ENCODE measurements around the gene GPR42.
"Not testable (repeated sequence)": the region's sequence is repeated elsewhere in the genome, so short reads cannot be mapped to it uniquely, and the experiment has no call there.

The GPR42 gene

DNA sequence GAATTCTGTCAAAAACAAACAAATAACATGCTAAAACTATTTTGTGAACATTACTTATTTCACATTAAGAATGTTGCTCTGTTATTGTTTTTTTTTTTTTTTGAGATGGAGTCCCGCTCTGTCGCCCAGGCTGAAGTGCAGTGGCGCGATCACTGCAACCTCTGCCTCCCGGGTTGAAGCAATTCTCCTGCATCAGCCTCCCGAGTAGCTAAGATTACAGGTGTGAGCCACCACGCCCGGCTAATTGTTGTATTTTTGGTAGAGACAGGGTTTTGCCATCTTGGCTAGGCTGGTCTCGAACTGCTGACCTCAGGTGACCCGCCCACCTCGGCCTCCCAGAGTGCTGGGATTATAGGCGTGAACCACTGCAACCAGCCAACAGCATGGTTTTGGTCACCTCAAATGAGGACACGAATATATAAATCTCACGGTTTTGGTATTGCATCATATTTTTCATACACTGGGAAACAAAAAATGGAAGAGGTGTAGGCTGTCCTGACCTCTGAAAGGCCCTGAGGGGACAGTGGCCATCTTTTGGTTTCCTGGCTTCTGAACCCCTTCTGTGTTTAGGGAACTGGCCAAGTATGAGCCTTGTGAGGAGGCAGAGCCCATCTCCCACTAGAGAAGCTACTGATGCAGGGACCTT lies 25.5 kb downstream of the GPR42 start:
- DNase-seq (ENCODE audit: low read depth): no peak

DNA sequence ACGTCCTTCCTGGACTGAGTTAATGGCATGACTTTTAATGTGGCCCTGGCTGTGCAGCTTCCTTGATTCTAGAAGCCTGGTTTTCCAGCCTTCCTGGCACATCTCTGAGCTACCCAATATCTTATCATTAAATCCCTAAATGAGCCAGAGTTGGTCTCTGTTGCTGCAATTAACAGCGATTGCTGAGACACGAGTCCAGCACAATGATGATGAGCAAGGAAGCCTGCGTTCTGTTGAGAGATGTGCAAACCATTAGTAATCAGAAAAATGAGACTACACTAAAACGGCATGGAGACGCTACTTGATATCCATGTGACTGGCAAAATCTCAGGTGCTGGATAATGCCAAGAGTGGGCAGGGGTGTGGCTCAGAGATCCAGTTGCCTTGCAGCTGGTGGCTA lies 26.2 kb downstream of the GPR42 start:
- DNase-seq (ENCODE audit: low read depth): no peak

DNA sequence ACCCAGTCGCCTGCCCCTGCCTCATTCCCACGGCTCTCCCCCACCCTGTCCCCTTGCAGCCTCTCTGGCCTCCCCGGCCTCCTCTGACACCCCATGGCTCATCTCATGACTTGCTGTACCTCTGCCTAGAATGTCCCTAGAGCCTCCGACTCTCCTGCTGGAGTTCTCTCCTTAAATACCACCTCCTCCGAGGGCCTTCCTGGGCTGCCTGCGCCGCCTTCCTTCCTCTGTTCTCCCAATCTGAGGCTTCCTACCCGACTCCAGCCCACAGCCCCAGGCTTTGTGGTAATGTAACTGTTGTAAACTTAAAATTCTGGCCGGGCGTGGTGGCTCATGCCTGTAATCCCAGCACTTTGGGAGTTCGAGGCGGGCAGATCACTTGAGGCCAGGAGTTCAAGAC lies 27.7 kb downstream of the GPR42 start:
- no peak for DNase-seq (ENCODE audit: low read depth)

DNA sequence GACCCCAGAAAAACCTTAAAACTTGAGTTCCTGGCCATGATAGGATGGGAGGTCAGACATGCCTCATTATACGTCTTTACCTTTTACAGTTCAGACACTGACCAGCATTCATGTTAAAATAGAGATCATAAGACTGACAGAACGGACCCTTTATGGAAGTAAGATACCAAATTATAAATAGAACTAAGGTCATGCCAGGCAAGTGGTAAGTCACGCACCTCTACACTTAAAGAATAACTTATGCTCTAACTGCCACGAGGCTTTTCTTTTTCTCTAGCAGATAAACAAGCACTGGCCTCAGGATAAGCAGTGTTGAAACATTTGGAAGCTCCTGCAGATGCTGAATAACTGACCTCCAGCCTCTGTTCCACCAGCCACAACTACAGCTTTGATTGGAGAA lies 28.4 kb downstream of the GPR42 start:
- no peak for DNase-seq (ENCODE audit: low read depth)

DNA sequence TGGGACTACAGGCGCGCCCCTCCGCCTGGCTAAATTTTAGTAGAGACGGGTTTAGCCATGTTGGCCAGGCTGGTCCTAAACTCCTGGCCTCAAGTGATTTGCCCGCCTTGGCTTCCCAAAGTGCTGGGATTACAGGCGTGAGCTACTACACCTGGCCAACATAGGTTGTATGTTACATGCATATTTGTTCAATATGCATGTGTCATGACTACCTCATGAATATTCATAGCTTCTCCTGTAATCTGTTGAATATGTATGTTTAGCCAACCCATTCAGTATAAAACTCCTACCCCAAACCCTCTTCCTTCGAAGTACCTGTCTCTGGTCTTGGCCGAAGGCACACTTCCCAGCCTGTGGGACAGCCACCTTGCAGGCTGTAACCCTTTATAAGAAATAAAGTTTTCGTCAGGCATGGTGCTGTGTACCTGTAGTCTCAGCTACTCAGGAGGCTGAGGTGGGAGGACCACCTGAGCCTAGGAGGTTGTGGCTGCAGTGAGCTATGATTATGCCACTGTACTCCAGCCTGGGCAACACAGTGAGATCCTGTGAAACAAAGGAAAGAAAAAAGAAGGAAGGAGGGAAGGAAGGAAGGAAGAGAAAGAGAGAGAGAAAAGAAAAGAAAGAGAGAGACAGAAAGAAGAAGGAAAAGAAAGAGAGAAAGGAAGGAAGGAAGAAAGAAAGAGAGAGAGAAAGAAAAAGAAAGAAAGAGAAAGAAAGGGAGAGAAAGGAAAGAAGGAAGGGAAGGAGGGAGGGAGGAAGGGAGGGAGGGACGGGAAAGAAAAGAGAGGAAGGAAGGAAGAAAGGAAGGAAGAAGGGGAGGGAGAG lies 29.3 kb downstream of the GPR42 start:
- no peak for DNase-seq (ENCODE audit: low read depth)

DNA sequence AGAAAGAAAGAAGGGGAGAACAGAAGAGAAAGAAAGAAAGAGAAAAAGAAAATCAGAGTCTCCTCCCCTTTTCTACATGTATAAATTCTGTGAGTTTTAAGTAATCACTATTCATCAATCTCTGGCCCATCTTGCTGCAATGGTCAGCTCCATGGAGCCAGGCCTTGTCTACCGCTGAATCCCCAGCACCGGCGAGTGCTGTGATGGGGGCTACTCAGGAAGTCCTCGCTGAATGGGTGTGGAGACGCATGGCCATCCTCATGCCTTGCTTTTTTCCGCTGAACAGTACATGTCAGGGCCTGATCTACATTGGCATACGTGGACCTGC lies 29.9 kb downstream of the GPR42 start:
- DNase-seq (ENCODE audit: low read depth): no peak

DNA sequence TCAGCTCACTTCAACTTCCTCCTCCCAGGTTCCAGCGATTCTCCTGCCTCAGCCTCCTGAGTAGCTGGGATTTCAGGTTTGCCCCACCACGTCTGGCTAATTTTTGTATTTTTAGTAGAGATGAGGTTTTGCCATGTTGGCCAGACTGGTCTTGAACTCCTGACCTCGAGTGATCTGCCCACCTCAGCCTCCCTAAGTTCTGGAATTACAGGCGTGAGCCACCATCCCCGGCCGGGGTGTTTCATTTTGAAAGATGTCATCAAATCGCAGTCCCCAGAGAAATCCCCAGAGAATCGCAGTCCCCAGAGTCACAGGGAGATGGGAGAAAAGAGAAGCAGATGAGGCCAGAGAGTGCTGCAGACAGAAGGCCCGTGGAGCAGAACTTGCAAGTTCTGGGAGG lies 30.5 kb downstream of the GPR42 start:
- DNase-seq (ENCODE audit: low read depth): not testable (repeated sequence)

DNA sequence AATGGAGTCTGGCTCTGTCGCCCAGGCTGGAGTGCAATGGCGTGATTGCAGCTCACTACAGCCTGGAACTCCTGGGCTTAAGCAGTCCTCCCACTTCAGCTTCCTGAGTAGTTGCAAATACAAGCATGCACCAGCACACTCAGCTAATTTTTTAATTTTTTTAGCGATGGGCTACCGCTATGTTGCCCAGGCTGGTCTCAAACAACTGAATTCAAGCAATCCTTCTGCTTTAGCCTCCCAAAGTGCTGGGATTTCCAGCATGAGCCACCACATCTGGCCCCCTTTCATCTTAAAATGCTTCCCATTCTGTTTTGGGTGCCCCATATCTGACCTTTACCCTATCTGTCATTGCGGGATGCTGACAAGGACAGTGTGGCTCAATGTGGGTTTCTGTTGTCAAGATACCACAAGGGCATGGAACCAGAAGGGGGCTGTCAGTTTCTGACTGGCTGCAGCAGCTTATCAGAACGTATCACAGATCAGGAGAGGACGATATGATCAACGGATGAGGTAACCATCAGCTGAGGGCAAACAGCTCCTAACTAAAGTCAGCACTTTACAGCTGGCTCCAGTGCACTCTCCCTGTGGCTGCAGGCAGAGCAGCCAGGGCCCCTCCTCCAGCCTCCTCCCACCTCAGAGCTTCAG lies 32.4 kb downstream of the GPR42 start:
- DNase-seq (ENCODE audit: low read depth): no peak

DNA sequence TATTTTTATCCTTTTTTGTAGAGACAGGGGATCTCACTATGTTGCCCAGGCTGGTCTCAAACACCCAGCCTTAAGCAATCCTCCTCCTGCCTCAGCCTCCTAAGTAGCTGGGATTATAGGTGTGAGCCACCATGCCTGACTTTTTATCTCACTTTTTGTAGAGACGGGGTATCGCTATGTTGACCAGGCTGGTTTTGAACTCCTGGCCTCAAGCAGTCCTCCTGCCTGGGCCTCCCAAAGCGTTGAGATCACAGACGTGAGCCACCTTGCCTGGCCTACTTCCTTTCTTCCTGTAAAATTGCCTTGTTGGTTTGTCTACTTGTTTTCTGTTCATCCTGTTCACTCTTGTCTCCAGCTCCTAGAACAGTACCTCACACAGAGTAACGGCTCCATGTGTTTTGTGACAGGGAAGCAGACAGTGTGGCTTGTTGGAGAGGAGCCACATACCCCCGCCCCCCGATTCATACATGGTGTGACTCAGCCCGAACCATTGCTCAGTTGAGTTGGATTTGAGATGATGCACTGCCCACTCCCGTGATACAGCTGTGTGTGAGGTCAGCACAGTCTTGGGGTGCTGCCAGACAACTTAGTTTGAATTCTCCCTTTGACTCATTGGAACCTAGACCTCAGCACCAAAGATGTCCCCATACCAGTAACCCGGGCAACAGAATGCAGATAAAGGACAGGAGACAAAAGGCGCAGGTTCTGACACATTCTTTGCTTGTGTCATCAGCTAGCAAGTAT lies 34.2 kb downstream of the GPR42 start:
- DNase-seq (ENCODE audit: low read depth): no peak

DNA sequence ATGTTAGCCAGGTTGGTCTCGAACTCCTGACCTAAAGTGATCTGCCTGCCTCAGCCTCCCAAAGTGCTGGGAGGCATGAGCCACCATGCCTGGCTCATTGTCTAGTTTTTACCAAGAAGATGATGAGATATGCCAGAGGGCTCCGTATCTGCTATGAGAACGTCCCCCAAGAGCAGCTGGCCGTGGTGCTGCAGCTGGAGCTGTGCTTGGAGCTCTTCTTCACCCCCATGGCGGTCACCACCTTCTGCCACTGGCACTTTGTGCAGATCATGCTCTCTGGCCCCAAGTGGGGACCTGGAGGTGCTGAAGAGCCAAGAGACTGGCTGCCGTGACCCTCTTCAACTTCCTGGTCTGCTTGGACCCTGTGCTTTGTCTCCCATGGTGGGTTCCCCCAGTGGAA lies 36.8 kb downstream of the GPR42 start:
- DNase-seq (ENCODE audit: low read depth): no peak

DNA sequence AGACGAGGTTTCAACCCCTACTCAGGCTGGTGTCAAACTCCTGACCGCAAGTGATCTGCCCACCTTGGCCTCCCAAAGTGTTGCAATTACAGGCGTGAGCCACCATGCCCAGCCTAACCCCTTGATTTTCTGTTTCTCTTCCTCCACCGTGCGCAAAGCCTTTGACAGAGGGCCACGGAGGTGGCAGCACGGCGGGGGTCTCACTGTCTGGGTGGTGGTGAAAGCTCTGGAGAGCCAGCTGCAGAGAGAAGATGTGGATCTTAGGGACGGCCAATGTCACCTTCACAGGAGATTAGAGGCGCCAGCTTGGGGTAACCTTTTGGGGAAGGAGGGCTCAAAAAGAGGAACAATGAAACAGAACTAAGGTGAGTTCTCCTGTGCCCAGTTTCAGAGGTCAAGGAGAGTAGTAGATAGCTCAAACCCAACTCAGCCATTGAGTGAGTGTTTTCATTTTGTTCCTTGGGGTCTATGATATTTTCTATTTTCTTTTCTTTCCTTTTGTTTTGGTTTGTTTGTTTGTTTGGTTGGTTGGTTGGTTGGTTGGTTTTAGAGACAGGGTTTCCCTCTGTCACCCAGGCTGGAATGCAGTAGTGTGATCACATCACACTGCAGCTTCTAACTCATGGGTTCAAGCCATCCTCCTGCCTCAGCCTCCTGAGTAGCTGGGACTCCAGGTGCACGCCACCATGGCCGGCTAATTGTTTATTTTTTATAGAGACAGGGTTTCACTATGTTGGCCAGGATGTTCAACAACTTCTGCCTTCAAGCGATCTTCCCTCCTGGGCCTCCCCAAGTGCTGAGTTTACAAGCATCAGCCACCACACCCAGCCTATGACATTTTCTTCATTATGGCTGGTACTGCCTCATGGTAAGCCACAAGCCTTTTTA lies 37.7 kb downstream of the GPR42 start:
- no peak for DNase-seq (ENCODE audit: low read depth)

DNA sequence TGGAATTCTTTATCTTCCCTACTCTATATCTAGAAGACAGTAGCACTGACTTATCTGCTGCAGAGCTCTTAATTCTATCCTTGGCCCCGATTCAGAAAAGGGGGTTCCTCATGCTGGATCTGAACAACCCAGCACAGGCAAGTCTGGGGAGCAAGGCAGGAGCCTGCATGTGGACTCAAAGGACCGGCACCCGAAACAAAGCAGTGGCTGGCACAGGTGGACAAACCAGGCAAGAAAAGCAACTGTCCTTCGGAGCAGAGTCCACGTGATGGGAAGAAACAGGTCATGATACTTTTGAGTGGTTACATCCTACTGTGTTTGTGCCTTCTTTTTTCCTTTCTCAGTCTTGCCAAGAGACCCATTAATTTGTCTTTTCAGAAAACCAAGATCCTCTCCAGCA lies 38.3 kb downstream of the GPR42 start:
- no peak for DNase-seq (ENCODE audit: low read depth)

DNA sequence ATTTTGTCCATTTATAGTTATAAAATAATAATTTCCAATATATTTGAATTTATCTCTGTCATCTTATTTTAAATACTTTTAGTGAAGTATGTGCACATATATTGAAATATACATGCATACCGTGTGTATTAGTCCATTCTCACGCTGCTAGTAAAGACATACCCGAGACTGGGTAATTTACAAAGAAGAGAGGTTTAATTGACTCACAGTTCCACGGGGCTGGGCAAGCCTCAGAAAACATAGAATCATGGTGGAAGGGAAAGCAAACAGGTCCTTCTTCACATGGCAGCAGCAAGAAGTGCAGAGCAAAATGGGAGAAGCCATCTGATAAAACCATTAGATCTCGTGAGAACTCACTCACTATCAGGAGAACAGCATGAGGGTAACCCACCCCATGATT lies 39.6 kb downstream of the GPR42 start:
- no peak for DNase-seq (ENCODE audit: low read depth)

DNA sequence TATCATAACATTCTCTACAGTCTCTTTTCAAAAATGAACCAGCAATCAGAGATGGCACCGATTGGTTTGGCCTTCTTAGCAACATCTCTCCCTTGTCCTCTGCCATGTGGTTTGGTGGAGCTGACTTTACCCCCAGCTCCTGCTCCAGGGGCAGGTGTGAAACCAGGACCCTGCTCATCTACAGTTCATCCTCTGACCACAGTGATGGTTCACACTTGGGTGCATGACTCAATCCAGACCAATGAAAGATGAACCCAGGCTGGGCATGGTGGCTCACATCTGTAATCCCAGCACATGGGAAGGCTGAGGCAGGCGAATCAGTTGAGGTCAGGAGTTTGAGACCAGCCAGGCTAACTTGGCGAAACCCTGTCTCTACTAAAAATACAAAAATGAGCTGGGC lies 43.6 kb downstream of the GPR42 start:
- DNase-seq (ENCODE audit: low read depth): no peak

DNA sequence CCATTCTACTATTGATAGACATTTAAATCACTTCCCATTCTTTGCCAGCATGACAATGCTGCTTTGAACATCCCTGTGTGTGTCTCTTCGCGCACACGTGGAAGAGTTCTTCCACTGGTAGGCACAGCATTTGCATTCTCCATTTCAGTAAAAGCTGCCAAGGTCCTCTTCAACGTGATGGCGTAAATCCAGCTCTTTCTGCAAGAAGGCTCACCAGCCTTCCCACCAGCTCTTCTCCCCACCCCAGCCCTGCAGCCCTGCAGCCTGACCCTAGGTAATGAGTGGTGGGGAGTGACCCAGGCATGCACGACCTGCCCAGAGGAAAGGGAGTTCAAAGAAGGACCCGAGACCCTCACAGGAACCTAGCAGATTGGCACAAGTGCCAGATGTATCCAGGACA lies 45.5 kb downstream of the GPR42 start:
- DNase-seq (ENCODE audit: low read depth): no peak

DNA sequence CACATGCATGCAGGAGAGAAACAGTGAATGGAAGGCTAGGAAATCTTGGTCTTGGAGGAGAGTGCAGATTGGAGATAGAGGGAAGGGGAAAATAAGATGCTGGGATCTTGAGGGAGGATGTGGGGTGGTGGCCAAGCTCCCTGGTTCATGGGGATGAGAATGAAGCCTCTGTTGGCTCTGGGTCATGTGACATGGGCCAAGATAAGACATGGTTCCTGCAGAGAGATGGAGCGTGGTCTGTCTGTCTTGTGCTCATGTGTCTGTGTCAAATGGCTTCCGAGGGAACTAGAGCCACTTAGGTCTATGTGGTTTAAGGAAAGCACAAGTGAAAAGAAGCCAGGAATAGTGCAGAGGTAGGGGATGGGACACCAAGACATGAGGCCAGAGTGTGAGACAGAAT lies 46.4 kb downstream of the GPR42 start:
- DNase-seq (ENCODE audit: low read depth): no peak

DNA sequence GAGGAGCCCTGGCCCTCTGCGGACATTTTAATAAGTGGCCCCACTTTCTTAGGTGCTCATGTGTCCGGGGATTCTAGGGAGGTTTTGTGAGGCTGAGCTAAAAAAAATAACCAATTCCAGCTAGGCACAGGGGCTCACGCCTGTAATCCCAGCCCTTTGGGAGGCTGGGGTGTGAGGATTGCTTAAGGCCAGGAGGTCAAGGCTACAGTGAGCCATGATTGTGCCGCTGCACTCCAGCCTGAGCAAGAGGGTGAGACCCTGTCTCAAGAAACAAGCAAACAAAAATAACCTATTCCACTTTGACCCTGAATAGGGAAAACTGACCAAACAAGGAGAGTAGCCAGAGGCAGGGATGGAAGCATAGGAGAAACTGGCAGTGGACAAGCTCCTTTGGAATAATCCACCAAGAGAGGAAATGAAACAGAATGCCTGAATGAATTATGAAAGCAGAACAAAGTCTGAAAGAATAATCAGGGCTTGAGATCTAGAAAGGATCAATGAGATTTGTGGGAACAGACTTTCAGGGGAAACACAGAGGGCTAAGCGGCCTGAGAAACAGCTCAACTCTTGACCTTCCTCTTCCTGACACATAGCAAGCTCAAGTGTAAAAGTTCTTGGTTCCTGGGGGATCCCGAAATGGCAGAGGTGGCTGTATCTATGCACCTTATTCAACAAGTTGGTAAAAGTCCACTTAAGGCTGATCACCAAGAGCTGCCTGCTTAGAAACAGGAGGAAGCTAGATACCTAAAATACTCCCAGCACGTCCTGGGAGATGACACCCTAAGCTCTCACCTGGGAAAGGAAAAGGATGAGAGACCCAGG lies 47.1 kb downstream of the GPR42 start:
- DNase-seq (ENCODE audit: low read depth): no peak

DNA sequence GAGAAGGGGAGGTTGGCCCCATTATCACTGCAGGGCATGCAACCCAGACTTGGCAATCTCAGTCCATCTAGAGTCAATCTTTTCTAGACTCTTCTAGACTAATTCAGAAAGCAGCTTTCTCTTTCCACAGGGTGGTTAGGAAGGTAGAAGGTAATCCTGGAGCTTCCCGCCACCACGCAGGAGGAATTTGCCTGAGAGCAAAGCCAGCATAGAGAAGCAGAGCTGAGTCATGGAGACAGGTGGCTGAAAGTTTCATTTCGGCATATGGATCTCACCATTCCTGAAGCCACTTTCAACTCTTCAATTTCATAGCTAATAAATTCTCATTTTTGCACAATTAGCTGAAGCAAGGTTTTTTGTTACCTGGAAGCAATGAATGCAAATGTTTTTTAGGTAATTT lies 48.2 kb downstream of the GPR42 start:
- DNase-seq (ENCODE audit: low read depth): no peak

DNA sequence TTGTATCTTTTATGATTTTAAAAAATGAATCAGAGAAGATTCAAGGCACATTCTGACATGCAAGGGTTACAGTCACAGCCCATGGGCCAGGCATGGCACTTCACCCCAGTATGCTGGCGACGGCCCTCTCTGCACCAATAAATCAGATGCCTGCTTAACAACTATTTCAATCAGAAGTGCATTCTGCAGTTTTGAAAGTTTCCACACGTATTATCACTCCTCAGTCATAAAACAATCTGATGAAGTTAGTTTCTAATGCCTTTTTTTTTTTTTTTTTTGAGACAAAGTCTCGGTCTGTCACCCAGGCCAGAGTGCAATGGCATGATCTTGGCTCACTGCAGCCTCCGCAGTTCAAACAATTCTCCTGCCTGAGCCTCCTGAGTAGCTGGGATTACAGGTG lies 48.9 kb downstream of the GPR42 start:
- DNase-seq (ENCODE audit: low read depth): no peak

DNA sequence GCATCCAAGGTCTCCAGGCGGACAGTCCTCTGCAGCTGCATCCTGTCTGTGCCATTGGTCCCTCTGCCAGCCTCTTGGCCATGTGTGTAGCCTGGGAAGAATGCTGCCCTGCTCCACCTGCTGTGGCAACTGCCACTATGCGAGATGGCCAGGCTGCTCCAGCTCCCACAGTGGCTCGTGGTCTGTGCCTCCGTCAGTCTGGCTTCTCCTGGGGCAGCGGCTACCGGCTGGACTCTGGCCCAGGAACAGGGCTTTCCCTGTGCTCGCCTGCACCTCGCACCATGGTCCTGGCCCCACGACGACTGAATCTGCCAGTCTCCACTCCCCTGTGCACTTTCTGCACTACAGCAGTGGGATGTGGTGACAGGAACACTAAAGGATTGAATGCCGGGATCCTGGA lies 50.5 kb downstream of the GPR42 start:
- no peak for DNase-seq (ENCODE audit: low read depth)
